Measurements from ENCODE around the gene BPIFB2.

The BPIFB2 gene

GRCh38 chr20:32988008-32988407 lies 19.5 kb upstream of the BPIFB2 start:
- Histone ChIP-seq H3K27ac (ENCODE audit: insufficient read depth in 1 of 2, low read depth in 1 of 2, low read length in 2 of 2, poor library complexity in 1 of 2, severe bottlenecking in 2 of 2) (no peak overlapping the region), H3K4me1 (ENCODE audit: control extremely low read depth in 1 of 4, control insufficient read depth in 4 of 4, insufficient read depth in 4 of 4, low read length in 3 of 4) (peaks cover 0 to 23% (median 1%) of the 10 kb centered on the region in 4 experiments), H3K4me3 (ENCODE audit: control insufficient read depth in 1 of 7, extremely low read depth in 1 of 7, insufficient read depth in 4 of 7, low read depth in 2 of 7, low read length in 6 of 7) (no peak overlapping the region), H3K9me3 (ENCODE audit: control extremely low read depth in 1 of 5, control insufficient read depth in 4 of 5, insufficient read depth in 2 of 5, low read depth in 1 of 5, low read length in 4 of 5) (no peaks in the 10 kb centered on the region), H3K36me3 (ENCODE audit: control insufficient read depth in 4 of 4, insufficient read depth in 4 of 4, low read length in 3 of 4) (no peaks in the 10 kb centered on the region), H3K27me3 (replicated peaks in 2 of 5; ENCODE audit: control insufficient read depth in 4 of 5, insufficient read depth in 5 of 5, low read length in 4 of 5) (no peaks in the 10 kb centered on the region)
- WGBS (ENCODE audit: insufficient coverage) = 97% methylated on average over 16 of the region's 16 CpGs
- POLR2A ChIA-PET = no interaction called here
- CTCF ChIA-PET = no interaction called here
- no peak for DNase-seq

DNA sequence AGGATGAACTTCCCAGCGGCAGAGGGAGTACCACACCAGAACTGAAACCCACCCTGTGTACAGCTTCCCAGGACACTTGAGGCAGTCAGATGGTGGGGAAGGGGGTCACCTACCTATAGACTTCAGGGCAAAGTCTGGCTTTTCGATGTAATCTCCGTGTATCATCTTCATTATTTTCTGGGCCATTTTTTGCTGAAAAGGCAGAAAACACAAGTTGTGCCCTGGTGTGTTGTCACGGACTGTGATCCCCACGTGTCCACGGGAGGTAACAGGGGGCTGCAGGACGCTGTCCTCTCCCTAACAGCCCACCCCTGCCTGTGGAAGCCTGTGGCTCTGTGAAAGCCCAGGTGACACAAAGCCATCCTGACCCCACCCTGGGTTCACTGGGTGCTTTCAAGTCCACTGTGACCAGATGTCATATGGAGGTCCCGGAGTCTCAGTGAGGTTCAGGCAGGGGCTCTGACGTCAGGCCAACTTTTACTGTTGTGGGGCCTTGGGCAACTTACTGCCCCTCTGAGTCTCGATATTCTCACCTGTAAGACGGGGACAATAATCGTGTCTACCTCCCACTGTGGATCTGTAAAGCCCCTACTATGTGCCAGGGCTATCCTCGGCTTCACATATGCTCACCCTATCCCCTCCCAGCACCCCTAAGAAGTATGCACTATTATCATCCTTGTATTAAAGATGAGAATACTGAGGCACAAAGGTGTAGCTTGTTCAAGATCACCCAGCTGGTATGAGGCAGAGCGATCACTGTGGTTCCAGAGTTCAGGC lies 17.8 kb upstream of the BPIFB2 start:
- Histone ChIP-seq H3K4me1 (ENCODE audit: control extremely low read depth in 1 of 4, control insufficient read depth in 4 of 4, insufficient read depth in 4 of 4, low read length in 3 of 4) (peaks cover 0 to 23% (median 1%) of the 10 kb centered on the region in 4 experiments), H3K4me3 (ENCODE audit: control insufficient read depth in 1 of 7, extremely low read depth in 1 of 7, insufficient read depth in 4 of 7, low read depth in 2 of 7, low read length in 6 of 7) (no peak overlapping the region), H3K27me3 (replicated peaks in 2 of 5; ENCODE audit: control insufficient read depth in 4 of 5, insufficient read depth in 5 of 5, low read length in 4 of 5) (no peaks in the 10 kb centered on the region), H3K9me3 (ENCODE audit: control extremely low read depth in 1 of 5, control insufficient read depth in 4 of 5, insufficient read depth in 2 of 5, low read depth in 1 of 5, low read length in 4 of 5) (no peaks in the 10 kb centered on the region), H3K27ac (ENCODE audit: insufficient read depth in 1 of 2, low read depth in 1 of 2, low read length in 2 of 2, poor library complexity in 1 of 2, severe bottlenecking in 2 of 2) (no peak overlapping the region), H3K36me3 (ENCODE audit: control insufficient read depth in 4 of 4, insufficient read depth in 4 of 4, low read length in 3 of 4) (no peaks in the 10 kb centered on the region)
- over 99% methylated on average over 13 of the region's 14 CpGs for WGBS (ENCODE audit: insufficient coverage)
- ChIA-PET CTCF (interaction anchor here (1.3 kb wide), 1 partner anchor 8 kb away, joined by 3 read pairs; no protein-coding TSS in a partner anchor), POLR2A (no interaction called here)
- no peak for DNase-seq

GRCh38 chr20:32990426-32990825 lies 17.1 kb upstream of the BPIFB2 start:
- H3K27me3 ChIP-seq (replicated peaks in 2 of 5; ENCODE audit: control insufficient read depth in 4 of 5, insufficient read depth in 5 of 5, low read length in 4 of 5) = no peaks in the 10 kb centered on the region
- ChIA-PET POLR2A (no interaction called here), CTCF (interaction anchor here (1.3 kb wide), 1 partner anchor 9 kb away, joined by 3 read pairs; no protein-coding TSS in a partner anchor)
- 98% methylated on average over 3 of the region's 3 CpGs for WGBS (ENCODE audit: insufficient coverage)
- no peak for DNase-seq
- H3K4me1 ChIP-seq (ENCODE audit: control extremely low read depth in 1 of 4, control insufficient read depth in 4 of 4, insufficient read depth in 4 of 4, low read length in 3 of 4) = peaks cover 0 to 23% (median 1%) of the 10 kb centered on the region in 4 experiments
- no peak overlapping the region for H3K27ac ChIP-seq (ENCODE audit: insufficient read depth in 1 of 2, low read depth in 1 of 2, low read length in 2 of 2, poor library complexity in 1 of 2, severe bottlenecking in 2 of 2)
- H3K9me3 ChIP-seq (ENCODE audit: control extremely low read depth in 1 of 5, control insufficient read depth in 4 of 5, insufficient read depth in 2 of 5, low read depth in 1 of 5, low read length in 4 of 5) = peaks cover 0 to 7% (median 0%) of the 10 kb centered on the region in 5 experiments
- no peaks in the 10 kb centered on the region for H3K36me3 ChIP-seq (ENCODE audit: control insufficient read depth in 4 of 4, insufficient read depth in 4 of 4, low read length in 3 of 4)
- no peak overlapping the region for H3K4me3 ChIP-seq (ENCODE audit: control insufficient read depth in 1 of 7, extremely low read depth in 1 of 7, insufficient read depth in 4 of 7, low read depth in 2 of 7, low read length in 6 of 7)

- WGBS (ENCODE audit: insufficient coverage) = 50% methylated on average over 2 of the region's 3 CpGs
- ChIA-PET POLR2A (no interaction called here), CTCF (no interaction called here)
- no peak overlapping the region for H3K4me3 ChIP-seq (ENCODE audit: control insufficient read depth in 1 of 7, extremely low read depth in 1 of 7, insufficient read depth in 4 of 7, low read depth in 2 of 7, low read length in 6 of 7)
- no peaks in the 10 kb centered on the region for H3K36me3 ChIP-seq (ENCODE audit: control insufficient read depth in 4 of 4, insufficient read depth in 4 of 4, low read length in 3 of 4)
- peaks cover 0 to 12% (median 0%) of the 10 kb centered on the region in 5 experiments for H3K9me3 ChIP-seq (ENCODE audit: control extremely low read depth in 1 of 5, control insufficient read depth in 4 of 5, insufficient read depth in 2 of 5, low read depth in 1 of 5, low read length in 4 of 5)
- no peaks in the 10 kb centered on the region for H3K27me3 ChIP-seq (replicated peaks in 2 of 5; ENCODE audit: control insufficient read depth in 4 of 5, insufficient read depth in 5 of 5, low read length in 4 of 5)
- peak in 1 of 3 donors; percentile 20 for DNase-seq
- H3K27ac ChIP-seq (ENCODE audit: insufficient read depth in 1 of 2, low read depth in 1 of 2, low read length in 2 of 2, poor library complexity in 1 of 2, severe bottlenecking in 2 of 2) = no peak overlapping the region
- peaks cover 0 to 23% (median 1%) of the 10 kb centered on the region in 4 experiments for H3K4me1 ChIP-seq (ENCODE audit: control extremely low read depth in 1 of 4, control insufficient read depth in 4 of 4, insufficient read depth in 4 of 4, low read length in 3 of 4)
These were observed 16.1 kb upstream of the BPIFB2 start for GRCh38 chr20:32991383-32991782.

DNA sequence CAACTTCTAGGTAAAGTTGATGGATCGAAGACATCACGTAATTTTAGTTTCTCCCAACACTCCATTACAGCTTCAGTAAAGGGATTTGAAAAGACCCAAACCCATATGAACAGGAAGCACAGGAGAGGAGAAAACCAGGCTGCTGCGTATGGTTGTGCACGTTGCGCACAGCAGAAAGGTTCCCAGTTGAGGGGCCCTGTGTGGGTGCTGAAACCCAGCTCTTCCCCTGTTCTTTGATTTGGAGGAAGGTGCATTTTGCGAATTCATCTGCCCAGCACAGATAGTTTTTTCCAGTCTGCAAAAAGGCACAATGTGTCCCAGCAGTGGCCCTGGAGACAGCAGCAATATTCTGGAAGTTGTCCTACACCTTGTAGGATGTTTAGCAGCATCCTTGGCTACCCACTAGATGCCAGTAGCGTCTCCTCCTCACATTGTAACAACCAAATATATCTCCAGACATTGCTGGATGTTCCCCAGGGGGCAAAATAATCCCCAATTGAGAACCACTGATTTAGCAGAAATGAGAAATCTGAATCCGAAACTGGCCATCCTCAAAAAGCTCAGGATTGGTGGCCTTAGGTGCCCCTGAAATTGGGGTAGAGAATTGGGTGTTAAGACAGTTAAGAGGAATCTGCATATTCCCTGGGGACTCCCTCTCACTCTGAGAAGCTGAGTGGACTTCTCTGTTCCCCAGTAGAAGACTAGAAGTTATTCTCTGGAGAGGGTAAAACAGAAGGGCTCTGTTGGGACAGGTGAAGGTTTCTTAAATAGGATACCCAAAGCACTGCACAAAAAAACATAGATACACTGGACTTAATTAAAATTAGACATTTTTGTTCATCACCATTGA lies 15.5 kb upstream of the BPIFB2 start:
- peaks cover 0 to 12% (median 0%) of the 10 kb centered on the region in 5 experiments for H3K9me3 ChIP-seq (ENCODE audit: control extremely low read depth in 1 of 5, control insufficient read depth in 4 of 5, insufficient read depth in 2 of 5, low read depth in 1 of 5, low read length in 4 of 5)
- no peak overlapping the region for H3K27ac ChIP-seq (ENCODE audit: insufficient read depth in 1 of 2, low read depth in 1 of 2, low read length in 2 of 2, poor library complexity in 1 of 2, severe bottlenecking in 2 of 2)
- 93% methylated on average over 6 of the region's 8 CpGs for WGBS (ENCODE audit: insufficient coverage)
- ChIA-PET CTCF (no interaction called here), POLR2A (no interaction called here)
- no peak overlapping the region for H3K4me3 ChIP-seq (ENCODE audit: control insufficient read depth in 1 of 7, extremely low read depth in 1 of 7, insufficient read depth in 4 of 7, low read depth in 2 of 7, low read length in 6 of 7)
- no peak for DNase-seq
- H3K4me1 ChIP-seq (ENCODE audit: control extremely low read depth in 1 of 4, control insufficient read depth in 4 of 4, insufficient read depth in 4 of 4, low read length in 3 of 4) = peaks cover 0 to 23% (median 1%) of the 10 kb centered on the region in 4 experiments
- H3K36me3 ChIP-seq (ENCODE audit: control insufficient read depth in 4 of 4, insufficient read depth in 4 of 4, low read length in 3 of 4) = no peaks in the 10 kb centered on the region
- H3K27me3 ChIP-seq (replicated peaks in 2 of 5; ENCODE audit: control insufficient read depth in 4 of 5, insufficient read depth in 5 of 5, low read length in 4 of 5) = no peaks in the 10 kb centered on the region

DNA sequence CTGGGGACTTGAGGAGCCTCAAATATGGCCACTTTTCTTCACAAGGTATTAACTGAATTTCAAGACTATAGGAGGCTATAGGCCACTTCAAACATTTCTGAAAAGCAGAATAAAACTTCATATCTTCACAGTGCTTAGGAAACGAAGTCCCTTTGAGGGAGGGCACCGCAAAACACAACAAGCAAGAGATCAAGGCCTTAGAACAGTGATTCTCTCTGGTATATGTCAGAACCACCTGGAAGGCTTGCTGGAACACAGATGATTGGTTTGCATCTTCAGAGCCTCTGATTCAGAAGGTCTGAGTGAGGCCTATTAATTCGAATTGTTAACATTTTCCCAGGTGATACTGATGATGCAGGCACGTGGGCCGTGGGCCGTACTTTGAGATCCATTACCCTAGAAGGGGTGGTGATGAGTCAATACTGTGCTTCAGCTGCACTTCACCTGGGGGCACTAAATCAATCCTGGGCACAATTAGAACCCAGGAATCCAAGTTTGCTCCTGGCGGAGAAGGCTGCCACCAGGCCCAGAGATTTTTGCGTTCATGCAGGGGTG lies 13.9 kb upstream of the BPIFB2 start:
- ChIA-PET POLR2A (no interaction called here), CTCF (no interaction called here)
- Histone ChIP-seq H3K4me1 (ENCODE audit: control extremely low read depth in 1 of 4, control insufficient read depth in 4 of 4, insufficient read depth in 4 of 4, low read length in 3 of 4) (peaks cover 0 to 18% (median 1%) of the 10 kb centered on the region in 4 experiments), H3K4me3 (ENCODE audit: control insufficient read depth in 1 of 7, extremely low read depth in 1 of 7, insufficient read depth in 4 of 7, low read depth in 2 of 7, low read length in 6 of 7) (no peak overlapping the region), H3K27me3 (replicated peaks in 2 of 5; ENCODE audit: control insufficient read depth in 4 of 5, insufficient read depth in 5 of 5, low read length in 4 of 5) (no peaks in the 10 kb centered on the region), H3K9me3 (ENCODE audit: control extremely low read depth in 1 of 5, control insufficient read depth in 4 of 5, insufficient read depth in 2 of 5, low read depth in 1 of 5, low read length in 4 of 5) (peaks cover 0 to 12% (median 0%) of the 10 kb centered on the region in 5 experiments), H3K36me3 (ENCODE audit: control insufficient read depth in 4 of 4, insufficient read depth in 4 of 4, low read length in 3 of 4) (no peaks in the 10 kb centered on the region), H3K27ac (ENCODE audit: insufficient read depth in 1 of 2, low read depth in 1 of 2, low read length in 2 of 2, poor library complexity in 1 of 2, severe bottlenecking in 2 of 2) (no peak overlapping the region)
- DNase-seq = no peak
- 95% methylated on average over 7 of the region's 8 CpGs for WGBS (ENCODE audit: insufficient coverage)

DNA sequence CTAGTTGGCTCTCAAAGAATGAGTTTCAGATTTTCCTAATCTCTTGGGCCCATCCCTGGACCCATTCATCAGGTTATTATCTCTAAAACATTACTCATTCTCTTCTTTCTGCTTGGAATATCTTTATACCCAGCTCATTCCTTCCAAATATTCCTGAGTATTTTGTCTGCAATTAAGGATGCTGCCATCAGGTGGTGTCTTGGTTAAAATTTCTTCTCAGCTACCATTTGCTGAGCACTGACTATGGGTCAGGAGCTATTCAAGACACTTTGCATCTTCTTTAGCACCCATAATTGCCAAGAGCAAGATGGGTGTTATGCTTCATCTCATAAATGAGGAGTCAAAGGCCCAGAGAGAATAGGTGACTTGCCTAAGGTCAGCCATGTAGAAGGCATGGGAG lies 11.7 kb upstream of the BPIFB2 start:
- no peak for DNase-seq
- ChIA-PET CTCF (no interaction called here), POLR2A (no interaction called here)

More for the DNA sequence above, 11.7 kb upstream of the BPIFB2 start:
- H3K36me3 ChIP-seq (ENCODE audit: control insufficient read depth in 4 of 4, insufficient read depth in 4 of 4, low read length in 3 of 4) = no peaks in the 10 kb centered on the region
- no peak overlapping the region for H3K4me3 ChIP-seq (ENCODE audit: control insufficient read depth in 1 of 7, extremely low read depth in 1 of 7, insufficient read depth in 4 of 7, low read depth in 2 of 7, low read length in 6 of 7)
- no peak overlapping the region for H3K27ac ChIP-seq (ENCODE audit: insufficient read depth in 1 of 2, low read depth in 1 of 2, low read length in 2 of 2, poor library complexity in 1 of 2, severe bottlenecking in 2 of 2)
- peaks cover 0 to 23% (median 9%) of the 10 kb centered on the region in 4 experiments for H3K4me1 ChIP-seq (ENCODE audit: control extremely low read depth in 1 of 4, control insufficient read depth in 4 of 4, insufficient read depth in 4 of 4, low read length in 3 of 4)
- peaks cover 0 to 12% (median 0%) of the 10 kb centered on the region in 5 experiments for H3K9me3 ChIP-seq (ENCODE audit: control extremely low read depth in 1 of 5, control insufficient read depth in 4 of 5, insufficient read depth in 2 of 5, low read depth in 1 of 5, low read length in 4 of 5)
- H3K27me3 ChIP-seq (replicated peaks in 2 of 5; ENCODE audit: control insufficient read depth in 4 of 5, insufficient read depth in 5 of 5, low read length in 4 of 5) = no peaks in the 10 kb centered on the region
